ENCODE results near the gene EGFL7.

GRCh38 chr9:136616948-136617695 lies 45.6 kb upstream of the EGFL7 start:
- no peak for TF ChIP-seq SP1 (IDR thresholded peaks at IDR 0.05)
- no peak for TF ChIP-seq L3MBTL2 (conservative IDR thresholded peaks at IDR 0.05)
- no peak for TF ChIP-seq ZNF384 (IDR thresholded peaks at IDR 0.05)
- TF ChIP-seq PKNOX1 (IDR thresholded peaks at IDR 0.05) = no peak

All from HEK293T (cell line).